ENCODE results near the gene MBL2.

DNA sequence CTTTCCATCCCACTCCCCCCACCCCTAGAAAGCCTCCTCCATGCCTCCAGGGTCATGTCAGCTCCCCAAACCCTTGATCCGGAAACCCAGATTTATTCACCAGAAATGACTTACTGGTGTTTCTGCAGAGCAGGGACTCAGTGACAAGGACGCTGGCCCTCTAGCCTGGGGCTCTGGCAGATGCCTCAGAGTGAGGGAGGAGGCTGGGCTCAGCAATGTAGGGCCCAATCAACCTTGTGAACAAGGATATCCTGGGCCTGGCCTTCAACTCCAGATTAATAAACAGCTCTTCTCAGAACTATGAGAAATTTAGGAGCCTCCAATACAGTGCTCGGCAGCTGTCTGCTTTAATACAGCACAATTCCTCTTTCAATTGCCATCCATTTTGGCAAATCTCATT is at the start of gene MBL2:
- no peak for TF ChIP-seq ZNF174 (tag by site-specific recombination; IDR thresholded peaks at IDR 0.05)
- TF ChIP-seq, protein P1, sequence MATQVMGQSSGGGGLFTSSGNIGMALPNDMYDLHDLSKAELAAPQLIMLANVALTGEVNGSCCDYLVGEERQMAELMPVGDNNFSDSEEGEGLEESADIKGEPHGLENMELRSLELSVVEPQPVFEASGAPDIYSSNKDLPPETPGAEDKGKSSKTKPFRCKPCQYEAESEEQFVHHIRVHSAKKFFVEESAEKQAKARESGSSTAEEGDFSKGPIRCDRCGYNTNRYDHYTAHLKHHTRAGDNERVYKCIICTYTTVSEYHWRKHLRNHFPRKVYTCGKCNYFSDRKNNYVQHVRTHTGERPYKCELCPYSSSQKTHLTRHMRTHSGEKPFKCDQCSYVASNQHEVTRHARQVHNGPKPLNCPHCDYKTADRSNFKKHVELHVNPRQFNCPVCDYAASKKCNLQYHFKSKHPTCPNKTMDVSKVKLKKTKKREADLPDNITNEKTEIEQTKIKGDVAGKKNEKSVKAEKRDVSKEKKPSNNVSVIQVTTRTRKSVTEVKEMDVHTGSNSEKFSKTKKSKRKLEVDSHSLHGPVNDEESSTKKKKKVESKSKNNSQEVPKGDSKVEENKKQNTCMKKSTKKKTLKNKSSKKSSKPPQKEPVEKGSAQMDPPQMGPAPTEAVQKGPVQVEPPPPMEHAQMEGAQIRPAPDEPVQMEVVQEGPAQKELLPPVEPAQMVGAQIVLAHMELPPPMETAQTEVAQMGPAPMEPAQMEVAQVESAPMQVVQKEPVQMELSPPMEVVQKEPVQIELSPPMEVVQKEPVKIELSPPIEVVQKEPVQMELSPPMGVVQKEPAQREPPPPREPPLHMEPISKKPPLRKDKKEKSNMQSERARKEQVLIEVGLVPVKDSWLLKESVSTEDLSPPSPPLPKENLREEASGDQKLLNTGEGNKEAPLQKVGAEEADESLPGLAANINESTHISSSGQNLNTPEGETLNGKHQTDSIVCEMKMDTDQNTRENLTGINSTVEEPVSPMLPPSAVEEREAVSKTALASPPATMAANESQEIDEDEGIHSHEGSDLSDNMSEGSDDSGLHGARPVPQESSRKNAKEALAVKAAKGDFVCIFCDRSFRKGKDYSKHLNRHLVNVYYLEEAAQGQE (tag by site-specific recombination; IDR thresholded peaks at IDR 0.05), result no peak
- no peak for TF ChIP-seq OVOL3 (tag by site-specific recombination; IDR thresholded peaks at IDR 0.05)
- TF ChIP-seq, protein P2, sequence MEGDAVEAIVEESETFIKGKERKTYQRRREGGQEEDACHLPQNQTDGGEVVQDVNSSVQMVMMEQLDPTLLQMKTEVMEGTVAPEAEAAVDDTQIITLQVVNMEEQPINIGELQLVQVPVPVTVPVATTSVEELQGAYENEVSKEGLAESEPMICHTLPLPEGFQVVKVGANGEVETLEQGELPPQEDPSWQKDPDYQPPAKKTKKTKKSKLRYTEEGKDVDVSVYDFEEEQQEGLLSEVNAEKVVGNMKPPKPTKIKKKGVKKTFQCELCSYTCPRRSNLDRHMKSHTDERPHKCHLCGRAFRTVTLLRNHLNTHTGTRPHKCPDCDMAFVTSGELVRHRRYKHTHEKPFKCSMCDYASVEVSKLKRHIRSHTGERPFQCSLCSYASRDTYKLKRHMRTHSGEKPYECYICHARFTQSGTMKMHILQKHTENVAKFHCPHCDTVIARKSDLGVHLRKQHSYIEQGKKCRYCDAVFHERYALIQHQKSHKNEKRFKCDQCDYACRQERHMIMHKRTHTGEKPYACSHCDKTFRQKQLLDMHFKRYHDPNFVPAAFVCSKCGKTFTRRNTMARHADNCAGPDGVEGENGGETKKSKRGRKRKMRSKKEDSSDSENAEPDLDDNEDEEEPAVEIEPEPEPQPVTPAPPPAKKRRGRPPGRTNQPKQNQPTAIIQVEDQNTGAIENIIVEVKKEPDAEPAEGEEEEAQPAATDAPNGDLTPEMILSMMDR (tag by site-specific recombination; IDR thresholded peaks at IDR 0.05), result no peak

Data from HEK293 (cell line).